Measurements from ENCODE around the gene ACTL7B. TPM values are rescaled to one million over a fixed set of nuclear protein-coding genes. Genes with fewer than 3 reads are reported as not detected.

Gene ACTL7B
- total RNA-seq, 1 donor from 2014 or later = not detected

GRCh38 chr9:108884701-108885100 is 28.9 kb upstream of the ACTL7B start:
- Mint-ChIP-seq H3K27ac (ENCODE audit: unreplicated experiment) (no peak overlapping the region), H3K9me3 (ENCODE audit: unreplicated experiment) (no peaks in the 10 kb centered on the region), H3K36me3 (ENCODE audit: low read depth, unreplicated experiment) (peaks cover 1% of the 10 kb centered on the region), H3K4me3 (ENCODE audit: unreplicated experiment) (no peak overlapping the region), H3K4me1 (ENCODE audit: low read depth, unreplicated experiment) (peaks cover 15% of the 10 kb centered on the region), H3K27me3 (ENCODE audit: low read depth, unreplicated experiment) (no peaks in the 10 kb centered on the region)
- no peaks in the 10 kb centered on the region for H3K79me2 ChIP-seq (ENCODE audit: insufficient read depth, low read length)
- H3K9ac ChIP-seq (ENCODE audit: low read length) = no peak overlapping the region
- H3K4me3 ChIP-seq (ENCODE audit: insufficient read depth, low read depth, low read length) = no peak overlapping the region
- FAIRE-seq (no peak), DNase-seq (ENCODE audit: low read depth) (no peak)
- peaks cover 3% of the 10 kb centered on the region for H3K4me1 ChIP-seq (ENCODE audit: insufficient read depth, low read length)
- H3K9me3 ChIP-seq (ENCODE audit: insufficient read depth, low read depth, low read length) = no peaks in the 10 kb centered on the region
- H4K20me1 ChIP-seq (ENCODE audit: insufficient read depth, low read length) = peaks cover 4% of the 10 kb centered on the region
- H3K36me3 ChIP-seq (ENCODE audit: insufficient read depth, low read length) = peaks cover 5% of the 10 kb centered on the region
- H3K27me3 ChIP-seq (ENCODE audit: insufficient read depth, low read length) = no peaks in the 10 kb centered on the region
- no peak for TF ChIP-seq EZH2 (IDR thresholded peaks at IDR 0.05; ENCODE audit: insufficient read depth, low read length)
- TF ChIP-seq CTCF (IDR thresholded peaks at IDR 0.05; ENCODE audit: insufficient read depth, low read depth, low read length) = no peak
- H2AFZ ChIP-seq (ENCODE audit: low read depth, low read length) = no peak overlapping the region
- no peak overlapping the region for H3K27ac ChIP-seq (ENCODE audit: low read depth, low read length)
- H3K4me2 ChIP-seq (ENCODE audit: low read length) = no peak overlapping the region

GRCh38 chr9:108883085-108883484 is 27.3 kb upstream of the ACTL7B start:
- no peaks in the 10 kb centered on the region for H3K79me2 ChIP-seq (ENCODE audit: insufficient read depth, low read length)
- Mint-ChIP-seq H3K27me3 (ENCODE audit: low read depth, unreplicated experiment) (no peaks in the 10 kb centered on the region), H3K36me3 (ENCODE audit: low read depth, unreplicated experiment) (peaks cover 6% of the 10 kb centered on the region), H3K4me1 (ENCODE audit: low read depth, unreplicated experiment) (peaks cover 14% of the 10 kb centered on the region), H3K4me3 (ENCODE audit: unreplicated experiment) (no peak overlapping the region), H3K27ac (ENCODE audit: unreplicated experiment) (no peak overlapping the region), H3K9me3 (ENCODE audit: unreplicated experiment) (no peaks in the 10 kb centered on the region)
- DNase-seq (ENCODE audit: low read depth) = no peak
- no peak overlapping the region for H3K9ac ChIP-seq (ENCODE audit: low read length)
- peaks cover 3% of the 10 kb centered on the region for H3K4me1 ChIP-seq (ENCODE audit: insufficient read depth, low read length)
- TF ChIP-seq EZH2 (IDR thresholded peaks at IDR 0.05; ENCODE audit: insufficient read depth, low read length) (no peak), CTCF (IDR thresholded peaks at IDR 0.05; ENCODE audit: insufficient read depth, low read depth, low read length) (no peak)
- no peaks in the 10 kb centered on the region for H3K27me3 ChIP-seq (ENCODE audit: insufficient read depth, low read length)
- H4K20me1 ChIP-seq (ENCODE audit: insufficient read depth, low read length) = peaks cover 4% of the 10 kb centered on the region
- no peaks in the 10 kb centered on the region for H3K9me3 ChIP-seq (ENCODE audit: insufficient read depth, low read depth, low read length)
- H2AFZ ChIP-seq (ENCODE audit: low read depth, low read length) = no peak overlapping the region
- H3K4me3 ChIP-seq (ENCODE audit: insufficient read depth, low read depth, low read length) = no peak overlapping the region
- H3K27ac ChIP-seq (ENCODE audit: low read depth, low read length) = no peak overlapping the region
- FAIRE-seq = no peak
- peaks cover 3% of the 10 kb centered on the region for H3K36me3 ChIP-seq (ENCODE audit: insufficient read depth, low read length)
- no peak overlapping the region for H3K4me2 ChIP-seq (ENCODE audit: low read length)

- Histone ChIP-seq H2AFZ (ENCODE audit: low read depth, low read length) (no peak overlapping the region), H3K79me2 (ENCODE audit: insufficient read depth, low read length) (no peaks in the 10 kb centered on the region), H3K4me2 (ENCODE audit: low read length) (no peak overlapping the region), H3K36me3 (ENCODE audit: insufficient read depth, low read length) (peaks cover 10% of the 10 kb centered on the region), H3K9me3 (ENCODE audit: insufficient read depth, low read depth, low read length) (no peaks in the 10 kb centered on the region), H3K27me3 (ENCODE audit: insufficient read depth, low read length) (no peaks in the 10 kb centered on the region), H3K27ac (ENCODE audit: low read depth, low read length) (no peak overlapping the region), H3K9ac (ENCODE audit: low read length) (no peak overlapping the region), H4K20me1 (ENCODE audit: insufficient read depth, low read length) (peaks cover 4% of the 10 kb centered on the region), H3K4me3 (ENCODE audit: insufficient read depth, low read depth, low read length) (no peak overlapping the region), H3K4me1 (ENCODE audit: insufficient read depth, low read length) (peaks cover 3% of the 10 kb centered on the region)
- H3K4me1 Mint-ChIP-seq (ENCODE audit: low read depth, unreplicated experiment) = peaks cover 14% of the 10 kb centered on the region
- no peak for DNase-seq (ENCODE audit: low read depth)
- no peaks in the 10 kb centered on the region for H3K27me3 Mint-ChIP-seq (ENCODE audit: low read depth, unreplicated experiment)
- H3K4me3 Mint-ChIP-seq (ENCODE audit: unreplicated experiment) = no peak overlapping the region
- FAIRE-seq = no peak
- no peaks in the 10 kb centered on the region for H3K9me3 Mint-ChIP-seq (ENCODE audit: unreplicated experiment)
- peak overlapping the region; percentile 1 for H3K27ac Mint-ChIP-seq (ENCODE audit: unreplicated experiment)
- peaks cover 12% of the 10 kb centered on the region for H3K36me3 Mint-ChIP-seq (ENCODE audit: low read depth, unreplicated experiment)
- TF ChIP-seq CTCF (IDR thresholded peaks at IDR 0.05; ENCODE audit: insufficient read depth, low read depth, low read length) = no peak
- no peak for TF ChIP-seq EZH2 (IDR thresholded peaks at IDR 0.05; ENCODE audit: insufficient read depth, low read length)
Measured at GRCh38 chr9:108882052-108882888, 26.5 kb upstream of the ACTL7B start.
